Loucy (cell line): ENCODE data around the gene FAM72A.
"Not testable (repeated sequence)": the region's sequence is repeated elsewhere in the genome, so short reads cannot be mapped to it uniquely, and the experiment has no call there.

Experiments used
- CTCF ChIP-seq: fragments of 200-600 bp; sonication (generic); conservative IDR thresholded peaks from 2 replicates; pipeline ENCODE4 v1.5.1; 2014; ENCODE audit warnings: mild to moderate bottlenecking, antibody characterized with exemption, low read length
- EZH2phosphoT487 ChIP-seq: fragments of 200-600 bp; IDR thresholded peaks from 2 replicates; pipeline ENCODE4 v1.6.1; 2018; ENCODE audit warnings: antibody characterized with exemption, mild to moderate bottlenecking, moderate library complexity, borderline replicate concordance

DNA sequence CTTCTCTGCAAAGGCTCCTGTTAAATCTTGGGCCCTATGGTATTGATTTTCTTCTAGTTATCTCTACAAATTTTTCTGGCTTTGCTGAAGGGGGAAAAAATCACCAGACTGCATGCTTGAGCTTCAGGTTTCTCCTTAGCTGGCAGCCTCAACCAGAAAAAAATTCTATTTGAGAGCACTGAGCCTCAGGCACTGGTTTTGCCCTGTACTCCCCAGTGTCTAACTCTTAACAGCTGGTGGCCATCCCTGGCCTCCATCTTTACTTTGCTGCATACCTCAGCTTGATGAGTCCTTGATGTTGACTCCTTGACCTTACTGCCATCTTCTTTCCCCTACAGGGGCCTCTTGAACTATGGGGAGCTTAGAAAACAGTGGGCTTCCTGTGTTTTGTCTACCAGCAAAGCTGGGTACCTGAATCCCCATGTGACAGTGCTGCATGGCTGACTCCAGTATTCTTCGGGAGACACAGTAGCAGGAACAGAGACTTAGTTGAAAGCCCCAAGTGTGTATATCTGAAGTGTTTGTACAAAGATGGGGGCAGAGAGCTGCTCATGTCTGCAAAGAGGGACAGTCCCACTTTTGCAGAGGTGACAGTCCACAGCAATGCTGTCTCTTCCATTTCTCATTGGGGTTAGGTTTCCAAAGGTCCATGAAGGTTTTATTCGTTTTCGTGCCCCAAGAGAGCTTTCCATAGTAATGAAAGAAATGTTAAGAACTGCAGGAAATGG lies 31.7 kb upstream of the FAM72A start:
- not testable (repeated sequence) for TF ChIP-seq EZH2phosphoT487, CTCF
